GM18907 (cell line): ENCODE data around the gene TMEM91.
"Not testable (repeated sequence)": the region's sequence is repeated elsewhere in the genome, so short reads cannot be mapped to it uniquely, and the experiment has no call there.

ENCODE experiments used
- ATAC-seq: cut with Tn5 transposase; IDR thresholded peaks from one replicate; pipeline ENCODE4 v1.9.1; 2021; ENCODE audit warnings: mild to moderate bottlenecking, moderate library complexity; ENCODE audit not compliant: unreplicated experiment

The TMEM91 gene

GRCh38 chr19:41373993-41374392 is 2.3 kb upstream of the TMEM91 start:
- no peak for ATAC-seq

- ATAC-seq = no peak
These were observed 649 bp downstream of the TMEM91 start for GRCh38 chr19:41376998-41377365.

- ATAC-seq = peak; percentile 64
These were observed 1.8 kb downstream of the TMEM91 start for GRCh38 chr19:41377977-41378709.

GRCh38 chr19:41381536-41381935 is 5.2 kb downstream of the TMEM91 start:
- not testable (repeated sequence) for ATAC-seq

- ATAC-seq = no peak
These were observed 8.0 kb downstream of the TMEM91 start for GRCh38 chr19:41384351-41384750.

- ATAC-seq = no peak
These were observed 10.1 kb downstream of the TMEM91 start for GRCh38 chr19:41386442-41386841.

GRCh38 chr19:41391618-41392017 is 15.3 kb downstream of the TMEM91 start:
- no peak for ATAC-seq

GRCh38 chr19:41392775-41393174 is 16.4 kb downstream of the TMEM91 start:
- ATAC-seq = no peak

- no peak for ATAC-seq
These were observed 19.0 kb downstream of the TMEM91 start for GRCh38 chr19:41395355-41395754.

- peak; percentile 87 for ATAC-seq
These were observed 21.0 kb downstream of the TMEM91 start, which contains the start of the genes BCKDHA and EXOSC5 for GRCh38 chr19:41397086-41398049. Gene BCKDHA, plus strand, starts transcription at chr19:41397818. Its CDS starts 10 bp downstream, at chr19:41397828. Gene EXOSC5, minus strand, starts transcription at chr19:41397359. Its CDS starts 31 bp downstream, at chr19:41397328.

GRCh38 chr19:41398050-41398418 is 21.7 kb downstream of the TMEM91 start:
- no peak for ATAC-seq

- ATAC-seq = no peak
These were observed 22.3 kb downstream of the TMEM91 start for GRCh38 chr19:41398598-41398997.

- ATAC-seq = no peak
These were observed 22.8 kb downstream of the TMEM91 start for GRCh38 chr19:41399091-41399490.

- no peak for ATAC-seq
These were observed 23.2 kb downstream of the TMEM91 start for GRCh38 chr19:41399525-41399924.

GRCh38 chr19:41401483-41401882 is 25.1 kb downstream of the TMEM91 start:
- no peak for ATAC-seq

GRCh38 chr19:41402010-41402409 is 25.7 kb downstream of the TMEM91 start:
- no peak for ATAC-seq

- no peak for ATAC-seq
These were observed 27.0 kb downstream of the TMEM91 start for GRCh38 chr19:41403181-41403970.

- no peak for ATAC-seq
These were observed 29.4 kb downstream of the TMEM91 start for GRCh38 chr19:41405776-41406175.

GRCh38 chr19:41407271-41407670 is 30.9 kb downstream of the TMEM91 start:
- no peak for ATAC-seq

- no peak for ATAC-seq
These were observed 31.9 kb downstream of the TMEM91 start for GRCh38 chr19:41408256-41408655.

- not testable (repeated sequence) for ATAC-seq
These were observed 32.5 kb downstream of the TMEM91 start for GRCh38 chr19:41408846-41409245.
